Esophagus (tissue), 2 donors: ENCODE results near the gene MED8. TPM values are rescaled to one million over a fixed set of nuclear protein-coding genes. Genes with fewer than 3 reads are reported as not detected.
"Not testable (repeated sequence)": the region's sequence is repeated elsewhere in the genome, so short reads cannot be mapped to it uniquely, and the experiment has no call there.

Experiments used
- H3K27ac ChIP-seq, 2 donors: one replicate each; pipeline ENCODE4 v1.5.1; 2013; ENCODE audit warnings: low read depth in 2 of 2, mild to moderate bottlenecking in 2 of 2, inconsistent platforms in 1 of 2, low read length in 1 of 2, moderate library complexity in 1 of 2
- H3K27me3 ChIP-seq, 2 donors: one replicate each; pipeline ENCODE4 v1.6.1; 2013; ENCODE audit warnings: low read length in 2 of 2, control low read depth in 1 of 2, mild to moderate bottlenecking in 1 of 2; ENCODE audit not compliant: insufficient read depth in 2 of 2, control insufficient read depth in 1 of 2
- H3K36me3 ChIP-seq, 2 donors: one replicate each; pipeline ENCODE4 v1.6.1; 2013; ENCODE audit warnings: low read length in 1 of 2; ENCODE audit not compliant: control insufficient read depth in 2 of 2, insufficient read depth in 2 of 2
- H3K4me1 ChIP-seq, 2 donors: one replicate each; pipeline ENCODE4 v1.6.1; 2013; ENCODE audit warnings: low read length in 1 of 2; ENCODE audit not compliant: control insufficient read depth in 2 of 2, insufficient read depth in 2 of 2
- H3K4me3 ChIP-seq, 2 donors: one replicate each; pipeline ENCODE4 v1.5.1; 2013; ENCODE audit warnings: low read length in 2 of 2, mild to moderate bottlenecking in 2 of 2, low read depth in 1 of 2, moderate library complexity in 1 of 2
- H3K9me3 ChIP-seq, 2 donors: one replicate each; pipeline ENCODE4 v1.6.1; 2013; ENCODE audit warnings: mild to moderate bottlenecking in 2 of 2, low read depth in 1 of 2, low read length in 1 of 2, moderate library complexity in 1 of 2; ENCODE audit not compliant: control insufficient read depth in 2 of 2, insufficient read depth in 1 of 2
- WGBS, 2 donors: extraction: QIAGEN DNeasy Blood & Tissue Kit; methylation state at CpG; one replicate each; pipeline ENCODE4 v1.1.7; 2013; 5-methylcytosine and 5-hydroxymethylcytosine counted together
- polyA plus RNA-seq, 2 donors: library from polyadenylated mRNA; stranded (reverse); fragments of 200-250 nt; gene quantifications; one replicate each; pipeline ENCODE4 v1.2.3, GENCODE V29; 2013
- donor health status: healthy with polysubstance abuse.
- donor health status: Bipolar disorder and iron deficiency.

The MED8 gene
- polyA plus RNA-seq, 2 donors, result 32.3 to 50.1 TPM

GRCh38 chr1:43422995-43423671 lies 33.5 kb upstream of the MED8 start:
- Histone ChIP-seq H3K9me3 (peaks cover 2 to 4% of the 10 kb centered on the region in 2 donors), H3K27me3 (no peaks in the 10 kb centered on the region), H3K27ac (peak overlapping the region in 1 of 2 donors; percentile 84), H3K36me3 (peaks cover 57 to 80% of the 10 kb centered on the region in 2 donors), H3K4me1 (no peaks in the 10 kb centered on the region), H3K4me3 (no peak overlapping the region)
- 93 to 94% methylated on average over 16 of the region's 16 CpGs for WGBS, 2 donors

GRCh38 chr1:43421976-43422750 lies 32.6 kb upstream of the MED8 start:
- Histone ChIP-seq H3K4me1 (no peaks in the 10 kb centered on the region), H3K4me3 (no peak overlapping the region), H3K9me3 (peaks cover 2 to 4% of the 10 kb centered on the region in 2 donors), H3K27ac (no peak overlapping the region), H3K36me3 (peaks cover 57 to 70% of the 10 kb centered on the region in 2 donors), H3K27me3 (no peaks in the 10 kb centered on the region)
- WGBS, 2 donors, result 91 to 92% methylated on average over 12 of the region's 12 CpGs

- peaks cover 50 to 66% of the 10 kb centered on the region in 2 donors for H3K36me3 ChIP-seq
- H3K4me1 ChIP-seq, result no peaks in the 10 kb centered on the region
- H3K9me3 ChIP-seq, result peaks cover 2 to 4% of the 10 kb centered on the region in 2 donors
- 93 to 96% methylated on average over 6 of the region's 6 CpGs for WGBS, 2 donors
- no peak overlapping the region for H3K4me3 ChIP-seq
- H3K27me3 ChIP-seq, result no peaks in the 10 kb centered on the region
- H3K27ac ChIP-seq, result no peak overlapping the region
These were observed 31.8 kb upstream of the MED8 start for GRCh38 chr1:43421396-43421795.

GRCh38 chr1:43420874-43421273 lies 31.3 kb upstream of the MED8 start:
- peaks cover 45 to 62% of the 10 kb centered on the region in 2 donors for H3K36me3 ChIP-seq
- H3K4me3 ChIP-seq, result no peak overlapping the region
- H3K4me1 ChIP-seq, result no peaks in the 10 kb centered on the region
- H3K9me3 ChIP-seq, result peaks cover 2 to 4% of the 10 kb centered on the region in 2 donors
- H3K27me3 ChIP-seq, result no peaks in the 10 kb centered on the region
- H3K27ac ChIP-seq, result no peak overlapping the region
- 95 to 96% methylated on average over 10 of the region's 10 CpGs for WGBS, 2 donors

- Histone ChIP-seq H3K9me3 (peaks cover 2 to 4% of the 10 kb centered on the region in 2 donors), H3K27me3 (no peaks in the 10 kb centered on the region), H3K4me3 (no peak overlapping the region), H3K36me3 (peaks cover 45 to 53% of the 10 kb centered on the region in 2 donors), H3K27ac (no peak overlapping the region), H3K4me1 (no peaks in the 10 kb centered on the region)
- 95% methylated on average over 13 of the region's 13 CpGs for WGBS, 2 donors
These were observed 30.2 kb upstream of the MED8 start for GRCh38 chr1:43419627-43420425.

GRCh38 chr1:43418858-43419257 lies 29.3 kb upstream of the MED8 start:
- H3K4me1 ChIP-seq, result no peaks in the 10 kb centered on the region
- H3K27me3 ChIP-seq, result no peaks in the 10 kb centered on the region
- peaks cover 44 to 45% of the 10 kb centered on the region in 2 donors for H3K36me3 ChIP-seq
- no peak overlapping the region for H3K27ac ChIP-seq
- no peak overlapping the region for H3K4me3 ChIP-seq
- WGBS, 2 donors, result 72 to 85% methylated on average over 4 of the region's 4 CpGs
- H3K9me3 ChIP-seq, result peaks cover 0 to 2% of the 10 kb centered on the region in 2 donors

- H3K36me3 ChIP-seq, result peaks cover 20 to 38% of the 10 kb centered on the region in 2 donors
- H3K27me3 ChIP-seq, result no peaks in the 10 kb centered on the region
- no peaks in the 10 kb centered on the region for H3K9me3 ChIP-seq
- no peak overlapping the region for H3K4me3 ChIP-seq
- 79 to 80% methylated on average over 5 of the region's 5 CpGs for WGBS, 2 donors
- H3K27ac ChIP-seq, result no peak overlapping the region
- no peaks in the 10 kb centered on the region for H3K4me1 ChIP-seq
These were observed 26.3 kb upstream of the MED8 start for GRCh38 chr1:43415901-43416300.

- WGBS, 2 donors, result 81 to 84% methylated on average over 5 of the region's 5 CpGs
- Histone ChIP-seq H3K4me3 (no peak overlapping the region), H3K27ac (no peak overlapping the region), H3K9me3 (no peaks in the 10 kb centered on the region), H3K27me3 (no peaks in the 10 kb centered on the region), H3K36me3 (peaks cover 8 to 29% of the 10 kb centered on the region in 2 donors), H3K4me1 (no peaks in the 10 kb centered on the region)
These were observed 25.1 kb upstream of the MED8 start for GRCh38 chr1:43414634-43415223.

GRCh38 chr1:43413426-43413825 lies 23.8 kb upstream of the MED8 start:
- H3K4me3 ChIP-seq, H3K4me1 ChIP-seq, H3K9me3 ChIP-seq, H3K27me3 ChIP-seq, H3K27ac ChIP-seq: not testable (repeated sequence)
- 96 to 100% methylated on average over 1 of the region's 1 CpG for WGBS, 2 donors
- peaks cover 3 to 19% of the 10 kb centered on the region in 2 donors for H3K36me3 ChIP-seq
